Sigmoid colon (tissue), 7 donors: Measurements from ENCODE around the gene PPP1R14B. TPM values are rescaled to one million over a fixed set of nuclear protein-coding genes. Genes with fewer than 3 reads are reported as not detected.

Experiments used
- DNase-seq: peaks from one replicate; pipeline ENCODE4 v3.0.0-alpha.2; 2019
- H3K27ac ChIP-seq, 4 donors: fragments of 200-600 bp; sonication (generic); one replicate each; pipeline ENCODE4 v1.5.1; 2016 to 2019; ENCODE audit warnings: mild to moderate bottlenecking in 1 of 4
- H3K27me3 ChIP-seq, 3 donors: fragments of 200-600 bp; sonication (generic); one replicate each; pipeline ENCODE4 v1.5.1; 2019; ENCODE audit warnings: mild to moderate bottlenecking in 1 of 3
- H3K36me3 ChIP-seq, 4 donors: fragments of 200-600 bp; sonication (generic); one replicate each; pipeline ENCODE4 v1.5.1; 2016 to 2019
- H3K4me1 ChIP-seq, 4 donors: fragments of 200-600 bp; sonication (generic); one replicate each; pipeline ENCODE4 v1.5.1; 2017 to 2019
- H3K4me3 ChIP-seq, 4 donors: fragments of 200-600 bp; sonication (generic); one replicate each; pipeline ENCODE4 v1.5.1; 2017 to 2019; ENCODE audit warnings: mild to moderate bottlenecking in 2 of 4, moderate library complexity in 1 of 4
- H3K9me3 ChIP-seq, 4 donors: fragments of 200-600 bp in 3 of 4; sonication (generic) in 3 of 4; one replicate each; pipeline versions ENCODE4 v1.5.1 to v1.6.1; 2013 to 2019
- EP300 ChIP-seq, 4 donors: sonication (generic); formaldehyde crosslinking; IDR thresholded peaks; one replicate each; pipeline ENCODE4 v1.6.1; 2017; ENCODE audit warnings: antibody characterized with exemption in 4 of 4
- POLR2A ChIP-seq, 2 donors: fragments of 450-650 bp; IDR thresholded peaks; one replicate each; pipeline ENCODE4 v1.6.1; 2016; ENCODE audit warnings: antibody characterized with exemption in 2 of 2, mild to moderate bottlenecking in 2 of 2, moderate library complexity in 2 of 2
- POLR2AphosphoS5 ChIP-seq, 4 donors: sonication (generic); formaldehyde crosslinking; IDR thresholded peaks; one replicate each; pipeline ENCODE4 v1.6.1; 2017; ENCODE audit warnings: antibody characterized with exemption in 4 of 4
- WGBS, 2 donors: extraction: QIAGEN DNeasy Blood & Tissue Kit; methylation state at CpG; one replicate each; pipeline ENCODE4 v1.1.7; 2013; 5-methylcytosine and 5-hydroxymethylcytosine counted together
- intact Hi-C: fragments of 100-400 bp; cut with DNase I; formaldehyde crosslinking; loops from one replicate; pipeline ENCODE4 v1.15.1; 2023
- polyA plus RNA-seq, 3 donors: library from polyadenylated mRNA; stranded (reverse); fragments of 200-250 nt; gene quantifications; one replicate each; pipeline ENCODE4 v1.2.3, GENCODE V29; 2013
- total RNA-seq, 4 donors: library from RNA; depleted of rRNA; stranded (reverse); fragments of >200 nt; gene quantifications; one replicate each; pipeline ENCODE4 v1.1.0, GENCODE V29; 2016
- TF ChIP-seq, protein P1 (sequence below), 4 experiments: fragments of 450-650 bp in 3 of 4; fragments of 200-600 bp in 1 of 4; IDR thresholded peaks; one replicate each; pipeline ENCODE4 v1.5.1; 2016 to 2019; ENCODE audit warnings: antibody characterized with exemption in 4 of 4, mild to moderate bottlenecking in 3 of 4, moderate library complexity in 2 of 4
- donor health status: healthy with polysubstance abuse.
- donor health status: Bipolar disorder and iron deficiency.
- donor health status: healthy.

The PPP1R14B gene
- total and polyA plus RNA-seq, 7 donors: 31.8 to 159 (median 66.6) TPM

DNA sequence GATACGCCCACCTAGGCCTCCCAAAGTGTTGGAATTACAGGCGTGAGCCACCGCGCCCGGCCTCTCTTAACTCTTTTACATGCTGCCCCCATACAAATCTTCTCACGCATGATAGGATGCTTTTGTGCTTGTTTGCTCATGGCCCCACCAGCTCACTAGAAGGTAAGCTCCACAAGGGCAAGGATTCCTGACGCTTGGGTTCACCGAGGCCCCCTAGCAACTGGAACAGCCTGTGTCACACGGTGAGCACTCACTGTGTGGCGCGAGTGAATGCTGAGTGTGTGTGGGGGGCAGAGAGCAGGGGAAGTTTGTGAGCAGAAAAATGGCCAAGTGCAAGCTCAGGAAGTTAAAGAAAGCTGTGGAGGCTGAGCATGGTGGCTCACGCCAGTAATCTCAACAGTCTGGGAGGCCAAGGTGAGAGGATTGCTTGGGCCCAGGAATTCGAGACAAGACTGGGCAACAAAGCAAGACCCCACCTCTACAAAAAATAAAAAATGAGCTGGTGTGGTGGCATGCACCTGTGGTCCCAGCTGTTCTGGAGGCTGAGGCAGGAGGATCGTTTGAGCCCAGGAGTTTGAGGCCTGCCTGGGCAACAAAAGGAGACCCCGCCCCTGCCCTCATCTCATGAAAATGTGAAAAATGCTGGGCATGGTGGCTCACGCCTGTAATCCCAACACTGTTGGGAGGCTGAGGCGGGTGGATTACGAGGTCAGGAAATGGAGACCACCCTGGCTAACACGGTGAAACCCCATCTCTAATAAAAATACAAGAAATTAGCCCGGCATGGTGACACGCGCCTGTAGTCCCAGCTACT, 35.4 kb upstream of the PPP1R14B start:
- DNase-seq: no peak
- H3K4me1 ChIP-seq: peaks cover 0 to 31% (median 28%) of the 10 kb centered on the region in 4 donors
- no peak overlapping the region for H3K4me3 ChIP-seq
- intact Hi-C loops: no loop called here
- no peaks in the 10 kb centered on the region for H3K27me3 ChIP-seq
- no peaks in the 10 kb centered on the region for H3K9me3 ChIP-seq
- no peak overlapping the region for H3K27ac ChIP-seq
- TF ChIP-seq EP300 (IDR thresholded peaks at IDR 0.05): no peak
- TF ChIP-seq, protein P1, sequence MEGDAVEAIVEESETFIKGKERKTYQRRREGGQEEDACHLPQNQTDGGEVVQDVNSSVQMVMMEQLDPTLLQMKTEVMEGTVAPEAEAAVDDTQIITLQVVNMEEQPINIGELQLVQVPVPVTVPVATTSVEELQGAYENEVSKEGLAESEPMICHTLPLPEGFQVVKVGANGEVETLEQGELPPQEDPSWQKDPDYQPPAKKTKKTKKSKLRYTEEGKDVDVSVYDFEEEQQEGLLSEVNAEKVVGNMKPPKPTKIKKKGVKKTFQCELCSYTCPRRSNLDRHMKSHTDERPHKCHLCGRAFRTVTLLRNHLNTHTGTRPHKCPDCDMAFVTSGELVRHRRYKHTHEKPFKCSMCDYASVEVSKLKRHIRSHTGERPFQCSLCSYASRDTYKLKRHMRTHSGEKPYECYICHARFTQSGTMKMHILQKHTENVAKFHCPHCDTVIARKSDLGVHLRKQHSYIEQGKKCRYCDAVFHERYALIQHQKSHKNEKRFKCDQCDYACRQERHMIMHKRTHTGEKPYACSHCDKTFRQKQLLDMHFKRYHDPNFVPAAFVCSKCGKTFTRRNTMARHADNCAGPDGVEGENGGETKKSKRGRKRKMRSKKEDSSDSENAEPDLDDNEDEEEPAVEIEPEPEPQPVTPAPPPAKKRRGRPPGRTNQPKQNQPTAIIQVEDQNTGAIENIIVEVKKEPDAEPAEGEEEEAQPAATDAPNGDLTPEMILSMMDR (IDR thresholded peaks at IDR 0.05): no peak
- no peak for TF ChIP-seq POLR2AphosphoS5 (IDR thresholded peaks at IDR 0.05)
- TF ChIP-seq POLR2A (IDR thresholded peaks at IDR 0.05): no peak
- H3K36me3 ChIP-seq: peaks cover 5 to 40% (median 18%) of the 10 kb centered on the region in 4 donors
- 89 to 96% methylated on average over 22 of the region's 22 CpGs for WGBS, 2 donors

DNA sequence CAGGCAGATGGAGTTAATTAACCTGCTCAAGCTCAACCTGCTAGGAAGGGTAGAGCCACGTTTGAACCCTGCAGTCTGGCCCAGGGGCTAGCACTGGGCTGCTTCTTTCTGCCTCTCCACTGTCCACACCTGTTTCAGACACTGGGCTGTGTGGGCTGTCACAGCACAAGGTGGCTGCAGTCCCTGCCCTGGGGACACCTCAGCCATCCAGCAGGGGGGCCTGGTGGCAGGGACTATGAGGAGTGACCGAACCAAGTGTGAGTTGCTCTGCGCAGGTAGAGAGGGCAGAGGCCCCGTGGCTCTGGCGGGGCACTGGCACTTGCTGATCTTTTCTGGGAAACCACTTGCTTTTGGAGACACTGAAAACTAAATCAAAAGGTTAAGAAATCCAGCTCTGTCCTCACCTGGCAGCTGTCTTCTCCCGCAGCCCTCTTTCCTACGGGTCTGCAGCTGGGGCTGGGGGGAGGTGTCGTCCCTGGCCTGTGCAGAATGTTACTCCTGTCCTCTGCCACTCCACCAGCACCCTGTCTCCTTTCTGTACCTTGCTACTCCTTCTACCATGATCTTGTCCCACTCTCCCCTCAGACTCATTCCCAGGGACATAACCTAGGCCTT, 31.9 kb upstream of the PPP1R14B start:
- H3K27ac ChIP-seq: no peak overlapping the region
- H3K36me3 ChIP-seq: peaks cover 5 to 61% (median 22%) of the 10 kb centered on the region in 4 donors

DNA sequence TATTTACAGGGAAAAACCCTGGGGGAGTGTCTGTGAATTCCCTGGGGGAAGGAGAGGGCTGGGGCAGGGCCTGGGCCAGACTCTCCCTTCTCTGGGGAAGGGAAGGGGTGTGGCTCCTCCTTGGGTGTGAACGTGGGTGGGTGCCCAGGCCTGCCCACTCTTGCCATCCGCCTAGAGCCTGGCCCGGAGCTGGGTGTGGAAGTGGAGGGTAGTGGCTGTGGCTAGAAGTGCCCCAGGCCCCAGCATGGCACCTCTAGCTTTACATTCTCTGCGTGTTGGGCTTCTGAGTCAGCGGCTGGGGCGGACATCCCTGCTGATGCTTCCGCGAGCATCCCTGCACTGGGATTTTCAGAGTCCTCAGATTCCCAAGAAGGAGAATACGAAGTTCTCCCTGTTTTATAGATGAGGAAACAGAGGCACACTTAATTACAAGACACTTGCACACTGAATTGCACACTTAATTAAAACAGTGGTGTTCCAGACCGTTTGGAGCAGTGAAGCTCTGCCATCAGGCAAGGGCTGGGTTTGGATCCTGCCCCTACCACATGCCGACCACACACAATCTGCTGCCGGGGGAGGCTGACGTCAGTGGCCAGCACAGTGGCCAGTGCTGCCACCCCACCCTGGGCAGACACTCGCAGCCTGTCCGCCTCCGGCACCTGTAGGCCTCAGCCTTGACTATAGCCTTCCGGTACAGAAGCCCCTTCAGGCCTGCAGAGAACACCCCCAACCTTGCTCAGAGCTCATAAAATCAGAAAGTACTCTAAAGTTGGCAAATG, 30.1 kb upstream of the PPP1R14B start:
- H3K27ac ChIP-seq: no peak overlapping the region
- H3K4me1 ChIP-seq: peaks cover 0 to 9% (median 7%) of the 10 kb centered on the region in 4 donors
- H3K27me3 ChIP-seq: no peaks in the 10 kb centered on the region
- intact Hi-C loops: no loop called here
- DNase-seq: no peak
- 53 to 78% methylated on average over 17 of the region's 17 CpGs for WGBS, 2 donors
- H3K36me3 ChIP-seq: peaks cover 1 to 57% (median 15%) of the 10 kb centered on the region in 4 donors
- TF ChIP-seq, protein P1 (IDR thresholded peaks at IDR 0.05): no peak
- TF ChIP-seq POLR2A (IDR thresholded peaks at IDR 0.05) (no peak), EP300 (IDR thresholded peaks at IDR 0.05) (no peak), POLR2AphosphoS5 (IDR thresholded peaks at IDR 0.05) (no peak)
- no peaks in the 10 kb centered on the region for H3K9me3 ChIP-seq
- H3K4me3 ChIP-seq: no peak overlapping the region

More for the DNA sequence above, 31.9 kb upstream of the PPP1R14B start:
- intact Hi-C loops: no loop called here
- WGBS, 2 donors: 88 to 94% methylated on average over 8 of the region's 8 CpGs
- Histone ChIP-seq H3K4me3 (no peak overlapping the region), H3K27me3 (no peaks in the 10 kb centered on the region), H3K9me3 (no peaks in the 10 kb centered on the region), H3K4me1 (peaks cover 0 to 12% (median 10%) of the 10 kb centered on the region in 4 donors)
- TF ChIP-seq, protein P1 (IDR thresholded peaks at IDR 0.05): no peak
- no peak for TF ChIP-seq POLR2AphosphoS5 (IDR thresholded peaks at IDR 0.05)
- TF ChIP-seq POLR2A (IDR thresholded peaks at IDR 0.05): no peak
- no peak for TF ChIP-seq EP300 (IDR thresholded peaks at IDR 0.05)
- no peak for DNase-seq

DNA sequence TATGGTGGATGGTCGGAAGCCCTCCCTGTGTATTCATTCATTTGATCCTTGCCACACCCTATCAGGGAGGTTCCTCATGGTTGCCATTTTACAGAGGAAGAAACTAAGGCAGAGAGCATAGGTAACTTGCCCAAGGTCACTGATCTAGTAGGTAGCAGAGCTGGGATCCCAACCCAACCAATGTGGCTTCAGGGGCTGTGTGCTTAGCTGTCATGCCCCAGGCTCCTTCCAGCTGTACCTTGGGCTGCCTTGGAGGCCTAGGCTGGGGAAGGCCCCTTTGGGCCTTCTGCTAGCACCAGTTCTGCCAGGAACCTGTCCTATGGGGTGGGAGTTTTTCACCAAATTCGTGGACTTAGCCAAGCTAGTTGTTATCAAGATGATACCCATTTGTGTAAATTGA, 29.1 kb upstream of the PPP1R14B start:
- DNase-seq: no peak
- Histone ChIP-seq H3K9me3 (no peaks in the 10 kb centered on the region), H3K4me3 (no peak overlapping the region), H3K27me3 (no peaks in the 10 kb centered on the region), H3K36me3 (peaks cover 0 to 47% (median 10%) of the 10 kb centered on the region in 4 donors), H3K27ac (no peak overlapping the region), H3K4me1 (peaks cover 0 to 12% (median 10%) of the 10 kb centered on the region in 4 donors)
- TF ChIP-seq POLR2A (IDR thresholded peaks at IDR 0.05) (no peak), EP300 (IDR thresholded peaks at IDR 0.05) (no peak), POLR2AphosphoS5 (IDR thresholded peaks at IDR 0.05) (no peak)
- WGBS, 2 donors: 70 to 83% methylated on average over 2 of the region's 2 CpGs
- intact Hi-C loops: no loop called here
